GM06990 (cell line): ENCODE data around the gene RASSF8.

Experiments used
- DNase-seq: peaks from one replicate; pipeline ENCODE4 v3.0.0-alpha.2; 2011; ENCODE audit not compliant: insufficient read length; ENCODE audit errors: extremely low read depth
- H3K27me3 ChIP-seq: replicated peaks from 2 replicates; pipeline ENCODE4 v1.6.0; 2011; ENCODE audit warnings: low read length; ENCODE audit not compliant: control insufficient read depth, insufficient read depth
- H3K36me3 ChIP-seq: 2 replicates; pipeline ENCODE4 v1.5.1; 2011; ENCODE audit warnings: low read length; ENCODE audit not compliant: control insufficient read depth, insufficient read depth
- H3K4me3 ChIP-seq: replicated peaks from 2 replicates; pipeline ENCODE4 v1.5.1; 2011; ENCODE audit warnings: low read depth, mild to moderate bottlenecking, control low read depth, low read length
- CTCF ChIP-seq: IDR thresholded peaks from 2 replicates; pipeline ENCODE4 v1.5.1; 2011; ENCODE audit warnings: low read length, control low read depth, mild to moderate bottlenecking, inconsistent platforms; ENCODE audit not compliant: insufficient read depth, poor library complexity, severe bottlenecking

RASSF8 gene

GRCh38 chr12:26034371-26035142 is 76.1 kb downstream of the RASSF8 start:
- Histone ChIP-seq H3K27me3 (no peaks in the 10 kb centered on the region), H3K36me3 (no peaks in the 10 kb centered on the region), H3K4me3 (no peak overlapping the region)
- no peak for DNase-seq
- no peak for TF ChIP-seq CTCF

DNA sequence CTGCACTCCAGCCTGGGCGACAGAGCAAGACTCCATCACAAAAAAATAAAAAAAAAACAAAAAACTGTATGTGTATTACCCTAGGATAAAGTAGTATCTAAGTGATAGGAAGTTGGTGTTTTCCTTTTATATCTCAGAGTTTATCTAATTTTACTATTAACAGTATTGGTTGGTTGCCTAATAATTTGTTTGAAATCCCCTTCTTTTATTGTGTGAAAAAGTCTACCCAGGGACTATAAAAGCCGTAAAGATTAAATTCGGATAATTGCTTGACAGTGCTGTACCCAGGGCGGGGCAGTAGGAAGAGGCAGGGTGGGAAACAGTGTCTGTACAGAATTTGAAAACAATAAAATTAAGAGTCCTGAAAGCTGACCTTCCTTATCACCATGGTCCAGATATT is 78.4 kb downstream of the RASSF8 start:
- no peaks in the 10 kb centered on the region for H3K27me3 ChIP-seq
- H3K36me3 ChIP-seq = no peaks in the 10 kb centered on the region
- DNase-seq = no peak
- H3K4me3 ChIP-seq = no peak overlapping the region
- TF ChIP-seq CTCF = no peak

DNA sequence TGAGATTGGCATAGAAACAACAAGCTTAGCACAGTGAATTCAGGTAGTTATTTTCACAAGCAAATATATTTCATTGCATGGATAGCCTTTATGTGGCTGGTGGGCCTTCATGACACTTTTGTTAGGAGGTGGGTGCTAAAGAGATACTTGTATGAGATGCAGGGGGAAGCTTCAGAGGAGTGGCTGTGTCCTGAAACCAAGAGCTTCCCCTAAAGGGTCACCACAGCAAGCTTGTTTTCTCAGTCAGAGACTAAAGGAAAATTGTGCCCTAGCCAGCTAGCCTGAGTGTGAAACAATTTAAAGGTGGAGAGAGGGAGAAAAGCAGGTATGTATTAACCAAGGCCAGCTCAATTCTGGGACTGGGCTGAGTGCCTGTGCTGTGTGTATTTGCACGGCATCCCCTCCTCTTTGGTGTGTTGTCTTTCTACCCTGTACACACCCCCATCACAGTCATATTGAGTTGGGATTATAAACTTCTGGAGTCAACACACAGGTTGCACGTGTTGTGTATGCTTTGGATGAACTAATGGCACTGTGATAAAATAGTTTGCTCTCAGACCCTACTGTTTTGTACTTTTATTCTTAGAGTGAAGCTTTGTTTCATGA is 79.2 kb downstream of the RASSF8 start:
- Histone ChIP-seq H3K4me3 (no peak overlapping the region), H3K27me3 (no peaks in the 10 kb centered on the region), H3K36me3 (no peaks in the 10 kb centered on the region)
- DNase-seq = no peak
- no peak for TF ChIP-seq CTCF

GRCh38 chr12:26042645-26043044 is 84.2 kb downstream of the RASSF8 start:
- H3K27me3 ChIP-seq = no peaks in the 10 kb centered on the region; the same call in 1 of the 2 replicates
- no peak for TF ChIP-seq CTCF
- DNase-seq = no peak

DNA sequence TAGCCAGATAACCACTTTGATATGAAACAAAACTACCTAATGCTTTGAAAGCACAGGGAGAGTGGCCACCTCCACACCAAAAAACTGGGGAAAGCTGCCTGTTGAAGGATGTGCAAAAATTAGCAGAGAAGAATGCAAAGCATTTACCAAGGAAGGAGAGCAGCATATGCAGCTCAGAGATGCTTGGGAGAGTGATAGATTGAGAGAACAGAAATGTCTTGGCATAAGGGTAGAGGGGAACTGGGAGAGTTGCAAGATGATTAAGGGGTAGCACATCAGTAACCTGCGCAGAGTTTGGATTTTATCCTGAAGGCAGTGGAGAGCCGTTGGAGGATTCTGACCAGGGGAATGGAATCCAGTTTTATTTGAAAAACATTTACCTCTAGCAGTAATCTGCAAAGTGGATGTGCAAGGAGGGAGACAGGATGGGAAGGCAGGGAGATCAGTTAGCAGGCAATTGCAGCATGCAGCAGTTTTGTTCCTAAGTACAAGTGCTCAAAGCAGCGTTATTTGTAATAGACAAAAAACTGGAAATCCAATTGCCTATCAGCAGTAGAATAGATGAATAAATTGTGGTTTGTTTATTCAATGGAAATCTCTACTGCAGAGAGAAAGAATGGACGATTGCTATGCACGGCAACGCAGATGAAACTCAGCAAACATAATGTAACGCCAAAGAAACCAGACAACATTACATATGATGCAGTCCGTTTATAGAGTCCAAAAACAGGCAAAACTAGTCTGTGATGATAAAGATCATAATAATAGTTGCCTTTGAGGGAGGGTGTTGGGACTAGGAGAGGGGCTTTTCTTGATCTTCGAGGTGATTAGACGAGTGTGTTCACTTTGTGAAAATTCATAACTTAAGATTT is 84.9 kb downstream of the RASSF8 start:
- H3K27me3 ChIP-seq = no peaks in the 10 kb centered on the region; the same call in 1 of the 2 replicates
- TF ChIP-seq CTCF = no peak
- H3K36me3 ChIP-seq = no peaks in the 10 kb centered on the region
- H3K4me3 ChIP-seq = no peak overlapping the region
- no peak for DNase-seq

More at GRCh38 chr12:26042645-26043044, 84.2 kb downstream of the RASSF8 start:
- Histone ChIP-seq H3K4me3 (no peak overlapping the region), H3K36me3 (no peaks in the 10 kb centered on the region)
